Keratinocyte (primary cell): ENCODE measurements around the gene SLC38A4. TPM values are rescaled to one million over a fixed set of nuclear protein-coding genes. Genes with fewer than 3 reads are reported as not detected.

Experiments
- DNase-seq: peaks from one replicate; pipeline ENCODE4 v3.0.0-alpha.2; 2011; ENCODE audit warnings: low read depth, missing footprints, low spot score
- FAIRE-seq: peaks from 2 replicates; lab custom pipeline; 2011; peaks lifted over from hg19 to GRCh38; lab: Jason Lieb, UNC
- H2AFZ ChIP-seq: 2 replicates; pipeline ENCODE4 v1.6.0; 2012; ENCODE audit warnings: low read length, control low read depth, inconsistent platforms; ENCODE audit not compliant: control insufficient read depth
- H3K27ac ChIP-seq: 2 replicates; pipeline ENCODE4 v1.5.1; 2011; ENCODE audit warnings: low read length; ENCODE audit not compliant: control insufficient read depth, insufficient read depth
- H3K27me3 ChIP-seq: 3 replicates; pipeline ENCODE4 v1.6.0; 2011; ENCODE audit warnings: low read length; ENCODE audit not compliant: control insufficient read depth, insufficient read depth; ENCODE audit errors: extremely low read depth
- H3K36me3 ChIP-seq, 2 experiments: 2 replicates in 1 of 2; 3 replicates in 1 of 2; pipeline ENCODE4 v1.5.1; 2011; ENCODE audit warnings: low read length in 2 of 2, mild to moderate bottlenecking in 1 of 2; ENCODE audit not compliant: control insufficient read depth in 2 of 2, insufficient read depth in 2 of 2; ENCODE audit errors: extremely low read depth in 1 of 2
- H3K4me1 ChIP-seq: 3 replicates; pipeline ENCODE4 v1.5.1; 2011; ENCODE audit warnings: low read length; ENCODE audit not compliant: control insufficient read depth, insufficient read depth; ENCODE audit errors: extremely low read depth
- H3K4me2 ChIP-seq: 3 replicates; pipeline ENCODE4 v1.6.0; 2011; ENCODE audit warnings: low read depth, low read length; ENCODE audit not compliant: control insufficient read depth, insufficient read depth; ENCODE audit errors: extremely low read depth
- H3K4me3 ChIP-seq, 3 experiments: fragments of 200-600 bp in 1 of 3; sonication (generic) in 1 of 3; 2 replicates in 2 of 3; 3 replicates in 1 of 3; pipeline ENCODE4 v1.5.1; 2011 to 2016; ENCODE audit warnings: low read length in 3 of 3, mild to moderate bottlenecking in 3 of 3, control low read depth in 2 of 3, inconsistent platforms in 1 of 3, low read depth in 1 of 3, mixed read lengths in 1 of 3, mixed run types in 1 of 3, moderate library complexity in 1 of 3; ENCODE audit not compliant: control insufficient read depth in 2 of 3, insufficient read depth in 2 of 3; ENCODE audit errors: extremely low read depth in 1 of 3
- H3K79me2 ChIP-seq: 2 replicates; pipeline ENCODE4 v1.6.0; 2012; ENCODE audit warnings: low read length; ENCODE audit not compliant: control insufficient read depth, insufficient read depth
- H3K9ac ChIP-seq: 3 replicates; pipeline ENCODE4 v1.6.0; 2011; ENCODE audit warnings: low read length; ENCODE audit not compliant: control insufficient read depth, insufficient read depth; ENCODE audit errors: extremely low read depth
- H3K9me1 ChIP-seq: 3 replicates; pipeline ENCODE4 v1.6.0; 2011; ENCODE audit warnings: low read length; ENCODE audit not compliant: control insufficient read depth, insufficient read depth; ENCODE audit errors: extremely low read depth
- H3K9me3 ChIP-seq: 2 replicates; pipeline ENCODE4 v1.5.1; 2012; ENCODE audit warnings: low read depth, low read length; ENCODE audit not compliant: control insufficient read depth
- H4K20me1 ChIP-seq: 3 replicates; pipeline ENCODE4 v1.6.0; 2011; ENCODE audit warnings: low read length; ENCODE audit not compliant: control insufficient read depth, insufficient read depth; ENCODE audit errors: extremely low read depth
- CTCF ChIP-seq, 3 experiments: IDR thresholded peaks in 1 of 3; conservative IDR thresholded peaks in 1 of 3; optimal IDR thresholded peaks in 1 of 3; 2 replicates in 2 of 3; 3 replicates in 1 of 3; pipeline versions ENCODE3 to v1.5.1; 2011; ENCODE audit warnings: low read length in 3 of 3, mild to moderate bottlenecking in 3 of 3, moderate library complexity in 2 of 3, control low read depth in 1 of 3, inconsistent platforms in 1 of 3; ENCODE audit not compliant: insufficient read depth in 2 of 3; ENCODE audit errors: extremely low read depth in 1 of 3
- EZH2 ChIP-seq: IDR thresholded peaks from one replicate; pipeline ENCODE4 v1.6.1; 2012; ENCODE audit warnings: inconsistent platforms, mild to moderate bottlenecking, low read length, moderate library complexity
- dilution Hi-C: fragments of 300-500 bp; cut with MboI; formaldehyde crosslinking; loops from one replicate; pipeline ENCODE4 v1.7.0; 2020; ENCODE audit warnings: low sequenced_read_pairs; ENCODE audit not compliant: extremely low pct_ligation_motif_present
- polyA plus RNA-seq, 5 experiments: library from polyadenylated mRNA; depleted of rRNA in 3 of 5; stranded (reverse) in 3 of 5; stranded (forward) in 1 of 5; unstranded in 1 of 5; fragments of >200 nt; gene quantifications; 1 replicate in 1 of 5; 2 replicates in 3 of 5; 3 replicates in 1 of 5; pipeline versions ENCODE4 v1.2.1 to v1.2.3, GENCODE V29; 2011 to 2012; ENCODE audit warnings: missing spikeins in 2 of 5, low read depth in 1 of 5, low replicate concordance in 1 of 5

The SLC38A4 gene
- polyA plus RNA-seq, 1 donor (not counting 4 experiments of a cell fraction or from before 2014, with no cell fraction given): 0.37 TPM

DNA sequence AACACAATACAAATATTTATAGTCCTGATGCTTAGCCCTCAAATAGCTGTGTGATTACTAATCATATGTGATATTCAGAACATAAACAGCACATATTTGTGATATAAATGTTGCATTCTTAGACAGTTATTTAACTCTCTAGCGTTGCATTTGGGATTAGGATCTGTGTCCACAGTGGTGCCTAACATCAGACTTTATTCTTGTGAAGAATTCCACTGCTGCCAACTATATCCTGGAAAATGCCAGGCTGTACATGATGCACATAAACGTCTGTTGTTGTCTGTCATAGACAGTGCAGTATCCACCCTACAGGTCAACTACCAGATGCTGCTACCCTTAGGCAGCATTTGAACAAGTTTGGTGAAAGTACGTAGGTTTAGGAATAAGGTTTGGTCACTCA, 39.0 kb downstream of the SLC38A4 start:
- dilution Hi-C loops: no loop called here
- TF ChIP-seq EZH2: no peak
- no peak for TF ChIP-seq CTCF (optimal IDR thresholded peaks at IDR 0.05 in 1 of 3, IDR thresholded peaks at IDR 0.05 in 1 of 3, conservative IDR thresholded peaks at IDR 0.05 in 1 of 3; ENCODE audit: extremely low read depth in 1 of 3, insufficient read depth in 2 of 3, low read length in 3 of 3)
- no peaks in the 10 kb centered on the region for H3K27me3 ChIP-seq
- H2AFZ ChIP-seq: no peak overlapping the region
- no peak overlapping the region for H3K4me3 ChIP-seq
- peak; percentile 17 for DNase-seq
- H3K36me3 ChIP-seq: no peaks in the 10 kb centered on the region
- H3K27ac ChIP-seq: peak overlapping the region; percentile 25
- peak overlapping the region; percentile 33 for H3K4me2 ChIP-seq
- no peaks in the 10 kb centered on the region for H4K20me1 ChIP-seq
- H3K9me3 ChIP-seq: no peaks in the 10 kb centered on the region
- peak; percentile 78 for FAIRE-seq
- H3K79me2 ChIP-seq: no peaks in the 10 kb centered on the region
- peaks cover 21% of the 10 kb centered on the region for H3K4me1 ChIP-seq
- H3K9me1 ChIP-seq: no peaks in the 10 kb centered on the region
- no peak overlapping the region for H3K9ac ChIP-seq

- FAIRE-seq (no peak), DNase-seq (no peak)
- Histone ChIP-seq H3K27me3 (no peaks in the 10 kb centered on the region), H3K27ac (no peak overlapping the region), H3K9me1 (no peaks in the 10 kb centered on the region), H3K36me3 (no peaks in the 10 kb centered on the region), H2AFZ (no peak overlapping the region), H3K4me1 (peaks cover 21% of the 10 kb centered on the region), H3K9ac (no peak overlapping the region), H3K79me2 (no peaks in the 10 kb centered on the region), H3K9me3 (no peaks in the 10 kb centered on the region), H3K4me3 (no peak overlapping the region), H3K4me2 (no peak overlapping the region), H4K20me1 (no peaks in the 10 kb centered on the region)
- TF ChIP-seq EZH2: no peak
- no peak for TF ChIP-seq CTCF (optimal IDR thresholded peaks at IDR 0.05 in 1 of 3, IDR thresholded peaks at IDR 0.05 in 1 of 3, conservative IDR thresholded peaks at IDR 0.05 in 1 of 3; ENCODE audit: extremely low read depth in 1 of 3, insufficient read depth in 2 of 3, low read length in 3 of 3)
- dilution Hi-C loops: no loop called here
These were observed 40.4 kb downstream of the SLC38A4 start for GRCh38 chr12:46785382-46785781.
